Germinal center (tissue), 1 donor: ENCODE results near the gene TICAM2.

Source experiments
- DNase-seq: peaks from one replicate; pipeline ENCODE4 v3.0.0; 2012; ENCODE audit warnings: mixed read lengths, low spot score

Gene TICAM2

DNA sequence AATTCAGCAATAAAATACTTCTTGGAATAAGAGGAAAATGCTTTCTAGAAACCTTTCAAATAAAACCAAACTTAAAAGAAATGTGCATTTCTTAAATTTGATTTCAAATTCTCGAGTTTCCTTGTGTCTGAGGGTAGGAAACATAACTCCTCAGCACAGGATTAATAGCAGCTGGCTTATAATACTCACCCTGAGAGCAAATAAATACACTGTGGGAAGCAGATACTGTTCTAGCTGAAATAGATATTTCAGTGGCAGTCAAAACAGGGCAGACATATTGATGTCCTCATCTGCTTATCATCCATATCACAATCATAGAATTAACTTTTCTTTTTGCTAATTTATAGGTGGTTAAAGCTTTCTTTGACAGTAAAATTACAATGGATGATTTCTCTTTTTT, 33.6 kb downstream of the TICAM2 start:
- DNase-seq, result no peak

DNA sequence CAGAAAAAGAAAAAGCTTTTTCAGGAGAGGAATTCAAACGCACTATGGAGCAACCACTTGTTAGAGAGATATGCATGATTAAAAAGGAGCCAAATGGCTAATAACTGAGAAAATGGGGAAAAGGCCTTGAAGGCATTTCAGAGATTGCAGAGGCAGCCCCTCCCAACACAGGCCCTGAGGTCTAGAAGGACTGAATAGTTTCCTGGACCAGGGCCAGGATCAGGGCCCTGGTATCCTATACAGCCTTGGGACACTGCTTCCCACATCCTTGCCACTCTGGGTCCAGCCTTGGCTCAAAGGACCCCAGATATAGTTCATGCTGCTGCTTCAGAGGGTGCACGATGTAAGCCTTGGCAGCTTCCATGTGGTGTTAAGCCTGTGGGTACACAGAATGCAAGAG, 37.0 kb downstream of the TICAM2 start:
- DNase-seq, result no peak

DNA sequence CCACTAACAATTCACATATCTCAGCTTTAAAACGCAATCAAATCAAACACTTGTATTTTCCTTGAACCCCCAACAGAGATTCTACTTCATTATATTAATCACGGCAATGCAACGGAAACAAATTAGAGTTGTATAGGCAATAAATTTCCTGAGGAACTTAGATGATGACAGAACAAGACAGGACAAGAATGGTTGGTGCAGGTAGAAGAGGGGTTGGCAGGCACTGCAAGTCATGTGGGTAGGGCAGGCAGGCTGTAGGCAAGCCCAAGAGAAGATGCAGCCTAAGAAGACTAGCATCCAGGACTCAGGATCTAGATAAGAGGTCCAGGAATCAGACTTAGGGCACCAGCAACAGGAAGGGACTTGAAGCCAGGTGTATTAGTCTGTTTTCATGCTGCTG, 41.1 kb downstream of the TICAM2 start:
- DNase-seq, result no peak

DNA sequence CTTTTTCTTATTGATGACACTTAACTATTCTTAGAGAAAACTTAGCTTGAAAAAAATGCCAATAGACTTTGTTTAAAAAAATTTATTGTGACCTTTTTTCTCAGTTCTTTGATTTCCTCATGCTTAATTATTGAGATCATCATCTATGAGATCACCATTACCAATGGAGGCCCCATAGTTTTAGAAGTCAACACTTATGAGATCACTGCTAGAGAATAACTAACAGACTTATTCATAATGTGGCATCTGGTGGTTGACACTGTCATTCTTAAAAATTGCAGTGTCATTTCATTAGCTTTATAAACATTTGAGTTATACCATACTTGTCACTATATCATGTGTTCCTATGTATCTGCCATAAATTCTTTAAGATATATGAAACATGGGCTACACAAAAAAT, 42.8 kb downstream of the TICAM2 start:
- no peak for DNase-seq

DNA sequence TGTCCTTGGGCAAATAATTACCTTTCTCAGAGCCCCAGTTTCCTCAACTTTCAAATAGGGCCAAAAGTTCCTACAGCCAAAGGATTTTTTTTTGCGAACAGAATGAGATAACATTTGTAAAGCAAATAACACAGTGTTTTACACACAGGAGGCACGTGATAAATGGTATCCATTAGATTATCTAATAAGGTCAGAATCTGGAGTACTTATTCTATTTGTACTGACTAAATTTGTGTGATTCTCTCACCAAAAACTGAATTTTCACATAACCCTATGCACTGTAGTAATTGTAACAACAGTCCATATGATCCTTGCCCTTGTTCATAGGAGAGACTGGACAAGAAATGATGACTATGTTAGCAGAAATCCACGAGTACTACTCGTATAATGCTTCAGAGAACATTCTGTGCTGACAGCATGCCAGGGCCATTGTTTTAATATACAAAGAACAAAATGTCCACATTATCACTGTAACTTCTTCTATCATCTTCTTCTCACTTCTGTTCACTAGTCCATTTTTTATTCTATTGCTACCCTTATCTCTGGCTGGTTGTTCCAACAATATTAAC, 43.8 kb downstream of the TICAM2 start:
- no peak for DNase-seq

DNA sequence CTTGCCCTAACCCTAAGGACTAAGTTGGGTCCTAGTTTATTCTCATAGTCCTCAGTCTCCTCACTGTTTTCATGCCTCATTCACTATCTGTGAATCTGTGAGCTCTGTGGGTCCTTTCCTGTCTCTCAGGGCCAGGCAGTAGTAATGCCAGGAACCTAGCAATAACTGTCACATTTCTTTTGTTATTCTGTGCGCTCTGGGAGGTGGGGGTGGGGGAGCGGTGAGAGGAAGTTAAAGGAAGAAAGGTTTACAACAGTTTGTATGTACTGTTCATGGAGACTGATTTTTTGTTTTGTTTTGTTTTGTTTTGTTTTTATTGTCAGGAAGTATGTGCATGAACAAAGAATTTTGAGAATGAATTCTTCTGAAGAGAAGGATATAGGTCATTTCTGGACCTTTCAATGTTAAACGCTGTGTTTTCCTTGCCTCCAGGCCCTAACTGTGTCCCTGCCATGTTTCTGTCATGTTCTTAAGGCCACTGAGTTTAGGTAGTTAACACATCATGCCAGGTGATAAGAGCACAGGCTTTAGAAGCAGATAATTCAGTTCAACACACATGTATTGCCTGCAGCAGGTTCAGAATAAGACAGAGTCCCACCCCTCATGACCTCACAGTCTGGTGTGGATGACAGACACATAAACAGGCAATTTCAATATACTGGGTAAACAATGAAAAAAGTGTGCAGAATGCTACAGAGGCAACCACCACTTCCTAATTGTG, 44.5 kb downstream of the TICAM2 start:
- DNase-seq, result no peak

DNA sequence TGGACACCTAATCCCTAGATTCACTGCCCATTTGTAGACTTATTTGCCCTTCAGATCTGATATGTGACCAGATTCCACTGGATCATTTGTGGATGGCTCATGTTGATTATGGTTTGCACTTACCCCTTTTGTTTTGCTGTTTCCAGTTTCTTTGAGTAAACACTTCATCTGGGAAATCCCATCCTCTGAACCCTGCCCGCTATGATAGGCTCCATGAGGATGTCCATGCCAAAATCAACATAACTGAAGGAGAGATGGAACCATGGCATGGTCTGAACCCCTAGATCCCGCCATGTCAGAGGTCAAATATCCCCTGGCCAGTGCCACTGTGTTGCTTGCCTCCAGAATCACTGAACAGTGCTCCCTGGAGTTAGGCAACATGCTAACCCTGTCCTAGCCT, 46.0 kb downstream of the TICAM2 start:
- no peak for DNase-seq

DNA sequence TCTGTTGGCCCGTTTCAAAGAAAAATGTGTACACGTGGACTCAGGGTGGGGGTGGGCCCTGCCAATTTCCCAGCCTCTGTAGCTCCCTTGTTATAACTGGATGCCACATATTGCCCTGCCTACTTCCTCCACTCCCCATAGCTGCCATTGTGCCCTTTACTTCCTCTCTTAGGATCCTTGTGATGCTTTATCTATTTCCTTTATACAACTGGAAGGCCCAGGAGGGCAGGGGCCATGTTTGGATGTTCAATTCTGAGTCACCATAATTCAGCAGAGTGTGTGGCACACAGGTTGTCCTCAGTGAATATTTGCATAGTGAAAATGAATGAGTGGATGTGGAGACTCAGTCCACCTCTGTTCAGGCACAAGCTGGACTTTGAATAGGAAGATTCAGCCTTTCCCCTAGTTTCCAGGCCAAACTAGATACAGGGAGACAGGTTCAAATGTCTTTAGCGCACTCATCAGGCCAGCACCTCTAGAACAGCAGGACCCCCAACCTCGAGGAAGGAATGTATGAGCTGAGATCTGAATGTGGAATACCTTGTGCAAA, 47.1 kb downstream of the TICAM2 start:
- DNase-seq, result no peak

DNA sequence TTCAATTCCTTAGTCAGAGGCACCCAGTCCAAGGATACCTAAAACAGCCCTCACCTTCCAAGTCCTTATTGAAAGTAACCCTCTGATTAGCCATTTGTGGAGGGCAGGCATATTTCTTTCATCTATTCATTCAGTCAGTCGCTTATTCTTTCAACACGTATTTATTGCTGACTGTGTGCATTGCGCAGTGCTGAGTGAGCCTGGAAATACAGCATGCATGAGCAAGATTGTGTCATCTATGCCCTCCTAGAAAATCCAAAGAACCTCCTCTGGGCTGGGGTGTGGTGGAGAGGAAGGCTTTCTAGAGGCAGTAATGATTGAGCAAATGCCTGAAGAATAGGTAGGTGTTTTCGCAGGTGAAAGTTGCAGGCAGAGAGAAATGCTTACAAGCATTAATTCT, 49.2 kb downstream of the TICAM2 start:
- no peak for DNase-seq

DNA sequence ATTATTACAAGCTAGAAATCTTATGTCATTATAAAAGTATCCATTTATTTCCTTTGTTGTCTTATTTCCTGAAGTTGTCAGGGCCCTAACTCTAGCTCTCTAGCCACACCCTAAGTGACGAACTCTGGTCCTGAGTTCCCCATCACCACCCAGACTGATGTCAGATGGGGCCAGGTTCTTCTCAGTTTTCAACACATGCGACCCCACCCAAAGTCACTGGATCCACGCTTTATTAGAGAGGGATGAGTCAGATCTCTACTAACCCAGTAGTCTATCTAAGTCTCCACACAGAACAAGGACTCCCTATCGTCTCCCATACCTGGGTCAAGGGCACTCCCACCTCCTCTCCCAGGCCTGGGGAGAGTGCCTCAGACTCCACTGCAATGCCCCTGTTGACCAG, 50.9 kb downstream of the TICAM2 start:
- no peak for DNase-seq

DNA sequence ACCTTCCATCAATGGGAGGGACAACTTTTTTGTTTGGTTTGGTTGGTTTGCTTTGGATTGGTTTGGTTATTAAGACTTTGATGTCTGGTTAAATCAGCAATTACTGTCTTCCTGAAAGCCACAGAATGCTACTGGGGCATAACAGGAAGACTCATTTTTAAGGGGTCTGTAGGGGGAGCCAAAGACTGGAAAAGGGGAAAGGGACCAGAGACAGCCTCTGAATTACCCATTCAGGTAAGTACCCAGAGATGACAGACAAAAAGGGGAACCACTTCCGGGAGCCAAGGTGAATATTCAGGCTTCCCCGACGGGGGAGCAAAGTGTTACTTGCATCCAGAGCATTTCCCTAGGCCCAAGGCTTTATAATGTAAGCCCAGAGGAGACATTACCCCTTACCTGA, 53.1 kb downstream of the TICAM2 start:
- peak; percentile 38 for DNase-seq

DNA sequence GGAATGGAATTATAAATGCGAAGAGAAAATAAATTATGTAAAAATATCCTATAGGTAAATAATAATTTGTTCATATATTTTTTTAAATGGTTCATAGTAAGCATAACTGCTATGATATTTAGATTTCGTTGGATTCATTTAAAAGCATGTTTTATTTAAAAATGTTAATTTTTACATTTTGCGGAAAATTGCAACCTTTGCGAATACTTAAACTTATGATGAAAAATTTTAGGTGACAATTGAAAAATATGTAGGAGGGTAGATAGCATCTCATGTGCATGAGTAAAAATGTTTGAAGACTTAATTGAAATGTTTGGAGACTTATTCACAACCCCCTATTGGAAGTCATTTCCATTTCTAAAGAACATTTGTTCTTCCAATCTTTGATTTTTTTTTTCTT, 53.6 kb downstream of the TICAM2 start:
- no peak for DNase-seq

DNA sequence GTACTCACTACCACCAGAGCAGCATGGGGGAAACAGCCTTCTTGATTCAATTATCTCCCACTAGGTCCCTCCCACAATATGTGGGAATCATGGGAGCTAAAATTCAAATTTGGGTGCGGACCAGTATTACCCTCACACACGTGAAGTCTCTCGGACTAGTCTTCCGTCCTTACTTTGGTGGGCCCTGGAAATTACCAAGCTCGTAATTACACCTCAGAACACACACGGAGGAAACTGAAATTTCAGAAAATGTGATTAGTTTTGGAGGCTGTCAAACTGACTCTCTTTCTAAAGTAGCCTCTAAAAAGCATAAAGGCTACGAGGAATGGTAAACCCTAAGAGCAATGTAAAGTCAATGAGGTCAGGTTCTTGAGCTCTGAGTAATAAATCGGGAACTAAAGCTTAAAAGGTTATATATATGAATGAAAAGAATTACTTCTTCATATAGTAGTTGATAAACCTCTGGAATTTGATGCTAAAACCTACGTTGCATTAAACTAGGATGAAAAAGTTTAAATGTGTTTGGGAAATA, 56.9 kb downstream of the TICAM2 start:
- DNase-seq, result no peak

DNA sequence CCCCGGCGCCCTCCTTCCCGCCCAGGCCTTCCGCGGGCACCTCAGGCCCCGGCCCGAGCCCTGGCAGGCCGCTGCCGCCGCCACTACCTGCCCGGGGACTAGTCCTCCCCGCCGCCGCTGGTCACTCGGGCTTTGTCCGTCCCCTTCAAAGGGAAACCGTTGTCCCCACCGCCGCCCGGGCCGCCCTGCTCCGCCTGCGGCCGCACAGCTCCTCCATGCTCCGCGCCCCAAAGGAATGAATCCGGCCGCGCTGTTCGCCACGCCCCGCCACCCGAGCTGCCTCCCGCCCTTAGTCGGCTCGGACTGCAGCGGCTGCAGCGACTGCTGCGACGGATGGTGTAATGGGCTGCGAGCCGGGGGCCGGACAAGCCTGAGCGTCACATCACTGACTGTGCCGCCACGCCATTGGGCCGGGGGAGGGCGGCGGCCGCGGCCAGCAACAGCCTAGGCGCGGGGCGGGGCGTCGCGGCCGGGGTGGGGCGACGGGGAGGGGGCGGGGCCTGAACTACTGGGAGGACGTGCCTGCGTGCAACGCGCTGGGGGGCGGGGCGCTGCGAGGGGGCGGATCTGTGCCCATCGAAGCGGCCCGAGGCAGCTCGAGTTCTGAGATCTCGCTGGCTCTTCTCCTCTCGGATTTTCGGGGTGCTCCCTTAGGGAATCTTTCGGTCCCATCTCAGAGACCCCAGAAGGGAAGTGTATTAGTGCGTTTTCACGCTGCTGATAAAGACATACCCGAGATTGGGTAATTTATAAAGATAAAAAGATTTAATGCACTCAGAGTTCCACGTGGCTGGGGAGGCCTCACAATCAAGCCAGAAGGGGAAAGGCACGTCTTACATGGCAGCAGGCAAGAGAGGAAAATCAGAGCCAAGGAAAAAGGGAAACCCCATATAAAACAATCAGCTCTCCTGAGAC, 57.6 kb downstream of the TICAM2 start, which contains the start of gene FEM1C:
Gene FEM1C (minus strand): TSS at position 340 of the 915 bp plus-strand sequence. CDS start 1,282 bp downstream, outside the sequence.
- DNase-seq, result peak; percentile 96

DNA sequence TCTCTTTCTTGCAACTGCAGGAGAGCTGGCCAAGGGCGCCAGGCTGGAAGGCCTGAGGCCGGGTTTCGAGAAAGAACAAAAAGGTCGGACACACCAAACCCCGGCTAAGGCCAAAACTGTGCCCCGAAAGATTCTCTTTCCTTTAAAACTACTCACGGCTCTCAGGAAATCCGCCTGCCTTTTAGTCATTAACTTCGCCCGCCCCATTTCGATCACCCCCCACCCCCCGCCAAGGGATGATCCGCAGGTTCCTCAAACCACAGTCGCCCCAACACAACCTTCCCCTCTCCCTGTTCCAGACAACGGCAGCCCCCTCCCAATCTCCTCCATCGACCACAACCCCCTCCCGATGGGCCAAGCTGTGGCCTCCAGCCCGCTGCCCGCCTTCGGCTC, 58.2 kb downstream of the TICAM2 start:
- no peak for DNase-seq

DNA sequence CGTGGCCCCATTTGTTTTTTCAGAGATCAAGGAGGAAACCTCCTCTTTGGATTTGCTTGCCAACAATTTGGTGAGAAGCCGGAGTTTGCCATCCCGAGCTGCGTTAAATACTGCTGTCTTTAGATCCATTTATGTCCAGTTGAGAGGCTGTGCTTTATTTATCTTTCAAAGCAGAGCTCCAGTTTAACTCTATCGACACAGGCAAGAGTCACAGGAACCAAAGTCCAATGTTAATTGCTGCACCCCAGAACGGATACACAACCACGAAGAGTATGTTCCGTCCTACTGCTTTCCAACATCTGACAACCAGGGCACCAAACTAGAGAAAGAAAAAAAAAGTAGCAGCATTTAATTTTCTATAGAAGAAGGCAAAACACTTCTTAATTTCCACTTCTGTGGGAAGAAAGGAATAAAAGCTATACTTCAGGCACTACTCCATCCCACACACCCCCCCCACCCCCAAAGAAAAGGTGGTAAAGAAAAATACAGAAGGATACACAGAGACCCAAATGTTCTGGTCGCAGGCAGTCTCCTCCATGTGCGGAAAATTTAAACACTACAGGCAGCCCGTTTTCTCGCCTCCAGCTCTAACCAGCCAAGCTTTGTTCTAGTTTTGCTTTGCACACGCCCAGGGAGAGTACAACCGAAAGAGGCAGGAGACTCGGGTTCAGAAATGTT, 58.8 kb downstream of the TICAM2 start:
- peak; percentile 36 for DNase-seq

DNA sequence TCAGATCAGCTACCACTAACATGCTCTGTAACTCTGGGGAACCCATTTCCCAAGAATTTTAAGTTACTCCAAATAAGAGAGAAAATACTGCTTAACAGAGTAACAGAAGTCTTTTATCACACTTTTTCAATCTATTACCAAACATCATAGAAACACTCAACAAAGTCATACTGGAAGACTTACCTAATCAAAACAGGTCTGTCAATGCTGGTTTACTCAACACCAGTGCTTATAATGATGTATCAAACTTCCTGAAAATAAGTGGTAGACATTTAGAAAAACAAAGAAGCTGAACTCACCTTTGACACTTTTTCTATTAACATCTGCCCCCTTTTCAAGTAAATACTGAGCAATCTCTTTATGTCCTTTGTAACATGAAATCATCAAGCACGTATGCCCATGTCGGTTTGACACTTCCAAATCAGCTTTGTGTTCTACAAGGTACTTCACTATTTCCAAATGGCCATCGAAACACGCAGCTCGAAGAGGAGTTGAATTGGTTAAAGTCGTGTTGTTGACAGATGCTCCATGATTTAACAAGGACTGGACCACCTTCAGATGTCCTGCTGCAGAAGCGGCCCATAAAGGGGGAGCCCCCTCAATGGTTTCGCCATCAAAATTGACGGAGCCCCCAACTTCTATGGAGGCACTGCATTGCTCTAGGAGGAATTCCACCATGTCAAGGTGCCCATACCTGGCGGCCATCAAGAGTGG, 59.5 kb downstream of the TICAM2 start:
- DNase-seq, result no peak

DNA sequence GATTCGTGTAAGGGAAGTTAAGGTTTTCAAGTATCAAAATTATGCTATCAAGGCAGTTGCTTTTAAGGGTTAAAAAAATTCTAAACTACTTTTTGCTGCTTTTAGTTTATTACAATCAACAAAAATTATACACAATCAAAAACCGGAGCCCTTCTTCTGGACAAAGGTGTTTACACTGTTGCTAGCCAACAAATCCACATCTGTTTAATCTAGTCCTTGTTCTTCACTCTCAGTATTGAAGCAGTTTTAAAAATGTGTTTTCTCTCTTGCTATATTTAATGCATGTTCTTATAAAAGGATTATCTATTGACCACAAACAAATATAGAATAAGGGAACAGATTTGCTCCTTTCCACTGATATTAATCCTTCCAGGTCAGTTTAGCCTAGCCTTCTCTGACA, 60.2 kb downstream of the TICAM2 start:
- DNase-seq, result no peak

DNA sequence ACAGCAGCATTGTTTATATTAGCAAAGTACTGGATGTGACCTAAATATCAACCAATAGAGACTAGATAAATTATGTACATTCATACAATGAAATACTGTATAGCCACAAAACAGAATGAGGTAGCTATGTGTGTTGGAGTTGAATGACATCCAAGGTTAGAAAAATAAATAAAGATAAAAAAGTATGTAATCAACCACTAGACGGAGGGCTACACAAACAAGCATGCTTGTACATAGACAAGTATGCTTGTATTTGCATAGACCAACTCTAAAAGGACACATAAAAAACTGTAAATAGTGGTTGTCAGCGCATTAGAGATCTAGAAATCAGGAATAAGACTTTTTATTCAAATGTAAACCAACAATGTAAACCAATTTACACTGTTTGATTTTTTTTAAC, 60.7 kb downstream of the TICAM2 start:
- no peak for DNase-seq

DNA sequence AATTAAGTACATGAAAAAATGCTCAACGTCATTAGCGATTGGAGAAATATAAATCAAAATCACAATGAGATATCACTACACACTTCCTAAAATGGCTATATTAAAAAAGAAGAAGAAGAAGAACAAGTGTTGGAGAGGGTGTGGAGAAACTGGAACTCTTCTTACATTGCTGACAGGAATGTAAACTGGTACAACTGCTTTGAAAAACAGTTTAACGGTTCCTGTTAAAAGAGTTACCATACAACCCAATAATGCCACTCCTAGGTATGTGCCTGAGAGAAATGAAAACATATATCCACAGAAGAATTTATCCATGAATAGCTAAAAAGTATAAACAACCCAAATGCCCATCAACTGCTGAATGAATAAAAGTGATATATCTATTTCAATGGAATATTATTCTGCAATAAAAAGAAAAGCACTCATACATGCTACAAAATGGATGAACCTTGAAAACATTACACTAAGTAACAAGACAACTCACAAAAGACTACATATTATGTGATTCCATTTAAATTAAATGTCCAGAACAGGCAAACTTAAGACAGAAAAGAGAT, 66.7 kb downstream of the TICAM2 start:
- DNase-seq, result no peak

DNA sequence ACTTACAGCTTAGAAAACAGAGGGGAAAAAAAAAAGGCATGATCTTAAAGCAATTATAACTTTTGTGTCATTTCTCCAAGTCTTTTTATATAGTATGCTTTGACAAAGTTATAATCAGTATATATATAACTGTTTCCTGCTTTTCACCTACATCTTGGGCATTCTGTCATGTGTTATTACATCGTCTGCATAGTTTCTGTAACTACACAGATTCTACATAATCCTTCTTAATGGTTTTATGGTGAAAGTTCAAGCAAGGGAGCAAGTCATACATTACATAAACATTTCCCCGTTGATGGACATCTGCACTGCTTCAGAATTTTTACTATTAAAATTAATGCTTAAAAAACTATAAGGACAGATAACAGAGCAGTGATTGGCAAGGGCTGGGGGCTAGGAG, 69.8 kb downstream of the TICAM2 start:
- DNase-seq, result no peak
